GM23338 (cell line): ENCODE results near the gene MIR17HG. TPM values are rescaled to one million over a fixed set of nuclear protein-coding genes. Genes with fewer than 3 reads are reported as not detected.

Experiments used
- ATAC-seq: fragments of 200-7000 bp; cut with Tn5 transposase; 3 replicates; pipeline ENCODE4 v1.9.1; 2020
- DNase-seq: peaks from one replicate; pipeline ENCODE4 v3.0.0-alpha.2; 2015; ENCODE audit warnings: low spot score
- H2AFZ ChIP-seq: fragments of 200-600 bp; sonication (generic); 2 replicates; pipeline ENCODE4 v1.8.0; 2016; ENCODE audit warnings: antibody characterized with exemption, mild to moderate bottlenecking, moderate library complexity
- H3F3A ChIP-seq: fragments of 200-600 bp; sonication (generic); replicated peaks from 2 replicates; pipeline ENCODE4 v1.8.0; 2017; ENCODE audit warnings: antibody characterized with exemption, mixed run types, low read depth
- H3K27ac ChIP-seq: fragments of 200-600 bp; sonication (generic); 2 replicates; pipeline ENCODE4 v1.6.1; 2016; ENCODE audit warnings: low read depth
- H3K27me3 ChIP-seq: fragments of 200-600 bp; sonication (generic); 2 replicates; pipeline ENCODE4 v1.8.0; 2016; ENCODE audit warnings: mild to moderate bottlenecking, mixed run types, moderate library complexity; ENCODE audit not compliant: insufficient read depth
- H3K36me3 ChIP-seq: fragments of 200-600 bp; sonication (generic); 2 replicates; pipeline ENCODE4 v1.8.0; 2016; ENCODE audit warnings: mild to moderate bottlenecking; ENCODE audit not compliant: insufficient read depth
- H3K4me1 ChIP-seq: fragments of 200-600 bp; sonication (generic); 2 replicates; pipeline ENCODE4 v1.8.0; 2016; ENCODE audit warnings: mild to moderate bottlenecking, moderate library complexity; ENCODE audit not compliant: insufficient read depth
- H3K4me2 ChIP-seq: fragments of 200-600 bp; sonication (generic); 2 replicates; pipeline ENCODE4 v1.7.1; 2017; ENCODE audit warnings: mixed run types
- H3K4me3 ChIP-seq: fragments of 200-600 bp; sonication (generic); 2 replicates; pipeline ENCODE4 v1.6.1; 2016; ENCODE audit warnings: mixed run types
- H3K79me2 ChIP-seq: fragments of 200-600 bp; sonication (generic); replicated peaks from 2 replicates; pipeline ENCODE4 v1.8.0; 2017; ENCODE audit warnings: mild to moderate bottlenecking; ENCODE audit not compliant: insufficient read depth
- H3K9me2 ChIP-seq: fragments of 200-600 bp; sonication (generic); 2 replicates; pipeline ENCODE4 v1.8.0; 2017; ENCODE audit not compliant: insufficient read depth
- H4K20me1 ChIP-seq: fragments of 200-600 bp; sonication (generic); replicated peaks from 2 replicates; pipeline ENCODE4 v1.8.0; 2017; ENCODE audit warnings: mild to moderate bottlenecking; ENCODE audit not compliant: insufficient read depth
- H3K27ac Mint-ChIP-seq: 2 replicates; pipeline ENCODE4 v1.8.0; 2020; ENCODE audit warnings: inconsistent platforms, mild to moderate bottlenecking, moderate library complexity, mixed read lengths
- H3K27me3 Mint-ChIP-seq: 3 replicates; pipeline ENCODE4 v1.8.0; 2022; ENCODE audit warnings: low read depth, mild to moderate bottlenecking, moderate library complexity, mixed read lengths, inconsistent platforms; ENCODE audit not compliant: insufficient read depth, poor library complexity
- H3K36me3 Mint-ChIP-seq: 3 replicates; pipeline ENCODE4 v1.8.0; 2021; ENCODE audit warnings: low read depth, mild to moderate bottlenecking, inconsistent platforms, moderate library complexity, mixed read lengths
- H3K4me1 Mint-ChIP-seq: 3 replicates; pipeline ENCODE4 v1.8.0; 2020; ENCODE audit warnings: mild to moderate bottlenecking, inconsistent platforms, mixed read lengths
- H3K4me3 Mint-ChIP-seq: 3 replicates; pipeline ENCODE4 v1.8.0; 2021; ENCODE audit warnings: moderate library complexity, mild to moderate bottlenecking, inconsistent platforms, mixed read lengths
- H3K9me3 Mint-ChIP-seq: 3 replicates; pipeline ENCODE4 v1.8.0; 2020; ENCODE audit warnings: moderate library complexity, mild to moderate bottlenecking, inconsistent platforms, mixed read lengths
- EZH2 ChIP-seq: fragments of 200-600 bp; sonication (generic); IDR thresholded peaks from one replicate; pipeline ENCODE4 v1.8.0; 2017; ENCODE audit warnings: antibody characterized with exemption, mild to moderate bottlenecking, low read depth; ENCODE audit not compliant: unreplicated experiment
- EZH2phosphoT487 ChIP-seq: fragments of 200-600 bp; sonication (generic); IDR thresholded peaks from one replicate; pipeline ENCODE4 v1.8.1; 2018; ENCODE audit warnings: antibody characterized with exemption; ENCODE audit not compliant: unreplicated experiment
- NANOG ChIP-seq: IDR thresholded peaks from 2 replicates; pipeline ENCODE4 v1.6.1; 2016; ENCODE audit warnings: antibody characterized with exemption, borderline replicate concordance
- POLR2AphosphoS5 ChIP-seq: IDR thresholded peaks from 2 replicates; pipeline ENCODE4 v1.6.1; 2016; ENCODE audit warnings: antibody characterized with exemption, low read depth
- STAT1 ChIP-seq: IDR thresholded peaks from one replicate; pipeline ENCODE4 v1.6.1; 2016; ENCODE audit warnings: antibody characterized with exemption; ENCODE audit not compliant: unreplicated experiment
- ZNF114 ChIP-seq: fragments of 250-450 bp; sonication (Bioruptor Pico); IDR thresholded peaks from 2 replicates; pipeline ENCODE4 v1.5.0; 2020; ENCODE audit warnings: mild to moderate bottlenecking, moderate library complexity
- ZNF331 ChIP-seq: fragments of 250-450 bp; sonication (Bioruptor Pico); IDR thresholded peaks from 2 replicates; pipeline ENCODE4 v1.5.0; 2020; ENCODE audit warnings: low read depth, mild to moderate bottlenecking, moderate library complexity
- ZNF462 ChIP-seq: fragments of 250-450 bp; sonication (Bioruptor Pico); IDR thresholded peaks from 2 replicates; pipeline ENCODE4 v1.5.0; 2020; ENCODE audit warnings: mild to moderate bottlenecking, moderate library complexity
- polyA plus RNA-seq: library from polyadenylated mRNA; unstranded; fragments of >200 nt; fragmentation: Nextera tagmentation; extraction: Ambion mirVana; gene quantifications from 2 replicates; pipeline ENCODE4 v1.2.1, GENCODE V29; 2016
- total RNA-seq: library from RNA; depleted of rRNA; stranded (reverse); fragments of >200 nt; shearing (Covaris generic); gene quantifications from 2 replicates; pipeline ENCODE4 v1.2.3, GENCODE V29; 2014
- TF ChIP-seq, protein P1 (sequence below), 2 experiments: fragments of 200-600 bp in 1 of 2; sonication (generic) in 1 of 2; conservative IDR thresholded peaks; 2 replicates each; pipeline versions ENCODE4 v1.5.1 to v1.6.1; 2016 to 2017; ENCODE audit warnings: antibody characterized with exemption in 2 of 2, low read depth in 2 of 2, mild to moderate bottlenecking in 2 of 2, moderate library complexity in 1 of 2

The MIR17HG gene
- total and polyA plus RNA-seq, 2 experiments from 2014 or later: 14.8 to 46.0 TPM

- TF ChIP-seq ZNF462 (CRISPR knock-in tag) (no peak), STAT1 (no peak), ZNF331 (no peak)
- TF ChIP-seq, protein P1, sequence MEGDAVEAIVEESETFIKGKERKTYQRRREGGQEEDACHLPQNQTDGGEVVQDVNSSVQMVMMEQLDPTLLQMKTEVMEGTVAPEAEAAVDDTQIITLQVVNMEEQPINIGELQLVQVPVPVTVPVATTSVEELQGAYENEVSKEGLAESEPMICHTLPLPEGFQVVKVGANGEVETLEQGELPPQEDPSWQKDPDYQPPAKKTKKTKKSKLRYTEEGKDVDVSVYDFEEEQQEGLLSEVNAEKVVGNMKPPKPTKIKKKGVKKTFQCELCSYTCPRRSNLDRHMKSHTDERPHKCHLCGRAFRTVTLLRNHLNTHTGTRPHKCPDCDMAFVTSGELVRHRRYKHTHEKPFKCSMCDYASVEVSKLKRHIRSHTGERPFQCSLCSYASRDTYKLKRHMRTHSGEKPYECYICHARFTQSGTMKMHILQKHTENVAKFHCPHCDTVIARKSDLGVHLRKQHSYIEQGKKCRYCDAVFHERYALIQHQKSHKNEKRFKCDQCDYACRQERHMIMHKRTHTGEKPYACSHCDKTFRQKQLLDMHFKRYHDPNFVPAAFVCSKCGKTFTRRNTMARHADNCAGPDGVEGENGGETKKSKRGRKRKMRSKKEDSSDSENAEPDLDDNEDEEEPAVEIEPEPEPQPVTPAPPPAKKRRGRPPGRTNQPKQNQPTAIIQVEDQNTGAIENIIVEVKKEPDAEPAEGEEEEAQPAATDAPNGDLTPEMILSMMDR (conservative IDR thresholded peaks at IDR 0.05; ENCODE audit: low read depth in 2 of 2): no peak
Measured at GRCh38 chr13:91311491-91311890, 36.0 kb upstream of the MIR17HG start (continued).

DNA sequence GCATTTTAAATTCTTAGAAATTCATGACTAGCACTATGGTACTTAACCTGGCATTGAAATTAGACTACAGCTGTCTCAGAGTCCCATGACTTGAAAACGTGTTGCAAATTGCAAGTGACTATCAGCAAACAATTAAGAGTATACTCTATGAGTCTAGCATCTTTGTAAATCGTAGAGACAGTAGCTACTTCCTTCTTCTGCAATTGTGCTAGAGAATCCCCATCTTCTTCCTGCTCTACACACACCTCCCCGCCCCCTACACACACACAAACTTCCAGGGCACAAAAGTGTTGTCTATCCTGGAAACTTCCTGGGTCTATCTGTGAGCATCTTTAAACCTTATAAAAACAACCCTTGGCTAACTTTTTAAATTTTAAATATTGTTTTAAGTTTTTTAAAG, 35.2 kb upstream of the MIR17HG start:
- ATAC-seq (peak; percentile 26; the same call in 2 of the 3 replicates), DNase-seq (peak; percentile 11)
- Mint-ChIP-seq H3K27ac (no peak overlapping the region), H3K4me3 (no peak overlapping the region), H3K27me3 (peaks cover 3% of the 10 kb centered on the region), H3K36me3 (no peaks in the 10 kb centered on the region), H3K9me3 (no peaks in the 10 kb centered on the region), H3K4me1 (peaks cover 13% of the 10 kb centered on the region)
- no peaks in the 10 kb centered on the region for H3K36me3 ChIP-seq
- no peaks in the 10 kb centered on the region for H3K4me1 ChIP-seq
- no peaks in the 10 kb centered on the region for H3F3A ChIP-seq
- no peak overlapping the region for H3K4me2 ChIP-seq
- no peaks in the 10 kb centered on the region for H3K27me3 ChIP-seq
- no peak overlapping the region for H3K27ac ChIP-seq
- TF ChIP-seq EZH2: no peak
- no peak for TF ChIP-seq POLR2AphosphoS5
- TF ChIP-seq STAT1: no peak
- no peak for TF ChIP-seq EZH2phosphoT487
- TF ChIP-seq ZNF114 (CRISPR knock-in tag): no peak
- no peak for TF ChIP-seq NANOG
- no peak for TF ChIP-seq ZNF331
- no peaks in the 10 kb centered on the region for H3K9me2 ChIP-seq
- no peaks in the 10 kb centered on the region for H3K79me2 ChIP-seq
- no peak overlapping the region for H3K4me3 ChIP-seq
- H4K20me1 ChIP-seq: no peaks in the 10 kb centered on the region
- H2AFZ ChIP-seq: peak overlapping the region; percentile 10
